Activated naive CD4-positive, alpha-beta T cell (primary cell): ENCODE measurements around the gene BPIFB4.
"Not testable (repeated sequence)": the region's sequence is repeated elsewhere in the genome, so short reads cannot be mapped to it uniquely, and the experiment has no call there.

Source experiments
- DNase-seq, 4 experiments: peaks; one replicate each; lab custom pipeline; 2025; lab: John Stamatoyannopoulos, UW

BPIFB4 gene

GRCh38 chr20:33119725-33120720 lies 40.6 kb downstream of the BPIFB4 start:
- DNase-seq, result no peak

DNA sequence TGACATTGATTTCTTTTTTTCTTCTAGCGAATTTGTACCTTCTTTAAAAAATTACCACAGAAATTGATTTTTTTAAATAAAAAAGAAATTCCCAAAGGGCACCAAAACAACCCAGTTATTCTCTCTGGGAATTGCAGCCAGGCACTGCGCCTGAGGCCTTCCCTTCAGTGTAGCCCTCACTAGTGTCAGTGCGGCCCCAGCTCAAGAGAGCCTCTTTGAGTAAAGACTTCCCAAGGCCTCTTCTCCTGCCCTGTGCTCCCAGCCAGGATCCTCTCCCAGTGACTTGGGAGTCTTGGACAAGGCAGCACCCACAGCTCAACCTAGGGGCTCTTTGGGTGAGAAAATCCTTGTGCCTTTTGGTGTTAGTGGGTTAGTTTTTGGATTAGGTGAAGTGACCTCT lies 41.5 kb downstream of the BPIFB4 start:
- no peak for DNase-seq

DNA sequence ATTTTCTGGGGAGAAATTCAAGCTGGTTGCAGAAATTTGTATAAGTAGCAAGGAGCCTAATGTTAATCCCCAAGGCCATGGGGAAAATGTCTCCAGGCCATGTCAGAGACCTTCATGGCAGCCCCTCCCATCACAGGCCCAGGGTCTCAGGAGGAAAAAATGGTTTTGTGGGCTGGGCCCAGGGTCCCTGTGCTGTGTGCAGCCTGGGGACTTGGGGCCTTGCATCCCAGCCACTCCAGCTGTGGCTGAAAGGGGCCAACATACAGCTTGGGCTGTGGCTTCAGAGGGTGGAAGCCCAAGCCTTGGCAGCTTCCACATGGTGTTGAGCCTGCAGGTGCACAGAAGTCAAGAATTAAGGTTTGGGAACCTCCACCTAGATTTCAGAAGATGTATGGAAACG lies 42.9 kb downstream of the BPIFB4 start:
- DNase-seq, result not testable (repeated sequence)

GRCh38 chr20:33124261-33124660 lies 44.8 kb downstream of the BPIFB4 start:
- DNase-seq, result no peak

DNA sequence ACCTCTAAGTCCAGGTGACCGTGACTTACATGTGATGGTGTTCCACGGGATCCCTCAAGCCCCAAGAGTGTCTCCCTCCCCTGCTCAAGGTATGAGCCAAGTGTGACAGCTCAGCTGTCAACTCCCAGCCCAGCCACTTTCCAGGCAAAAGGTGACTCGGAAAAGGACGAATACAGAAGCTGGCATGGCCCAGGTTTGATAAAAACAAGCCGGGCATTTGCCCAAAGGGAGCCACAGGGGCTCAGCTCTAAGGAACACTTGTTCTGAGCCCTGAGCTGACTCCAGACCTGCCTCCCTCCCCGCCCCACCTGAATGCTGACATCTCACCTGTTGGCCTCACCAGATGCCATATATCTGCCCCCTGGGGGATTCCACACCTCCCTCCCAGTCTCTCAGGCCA lies 45.6 kb downstream of the BPIFB4 start:
- no peak for DNase-seq

GRCh38 chr20:33125983-33126382 lies 46.5 kb downstream of the BPIFB4 start:
- no peak for DNase-seq

GRCh38 chr20:33127422-33128097 lies 48.1 kb downstream of the BPIFB4 start:
- no peak for DNase-seq

GRCh38 chr20:33130568-33131061 lies 51.2 kb downstream of the BPIFB4 start:
- DNase-seq, result no peak

DNA sequence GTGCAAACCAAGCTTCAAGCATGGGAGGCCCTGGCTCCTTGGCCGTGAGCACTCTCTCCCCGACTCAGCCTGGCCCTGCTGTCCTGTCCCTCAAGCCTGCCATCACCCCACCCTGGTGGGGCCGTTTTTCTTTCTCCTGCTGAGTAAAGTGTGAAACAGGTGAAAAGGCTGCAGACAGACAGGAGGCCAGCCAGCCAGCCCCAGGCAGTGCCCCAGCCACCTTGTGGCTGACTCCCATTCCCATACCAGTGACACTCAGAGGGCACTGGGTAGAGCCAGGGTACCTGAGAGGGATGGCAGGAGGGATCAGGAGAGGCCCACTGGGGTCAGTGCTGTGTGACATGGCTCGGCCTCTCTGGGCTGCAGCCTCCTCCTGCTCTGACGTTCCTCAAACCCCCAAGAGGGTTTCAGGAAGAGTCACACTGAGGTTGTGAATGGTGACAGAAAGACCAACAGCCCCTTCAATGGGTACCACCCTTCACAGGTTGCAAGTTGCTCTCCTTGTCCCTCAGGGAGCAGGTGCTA lies 52.6 kb downstream of the BPIFB4 start:
- no peak for DNase-seq

GRCh38 chr20:33132513-33133372 lies 53.3 kb downstream of the BPIFB4 start:
- no peak for DNase-seq

GRCh38 chr20:33133373-33133941 lies 54.0 kb downstream of the BPIFB4 start:
- no peak for DNase-seq

- DNase-seq, result no peak
Measured at GRCh38 chr20:33137195-33137594, 57.8 kb downstream of the BPIFB4 start.

DNA sequence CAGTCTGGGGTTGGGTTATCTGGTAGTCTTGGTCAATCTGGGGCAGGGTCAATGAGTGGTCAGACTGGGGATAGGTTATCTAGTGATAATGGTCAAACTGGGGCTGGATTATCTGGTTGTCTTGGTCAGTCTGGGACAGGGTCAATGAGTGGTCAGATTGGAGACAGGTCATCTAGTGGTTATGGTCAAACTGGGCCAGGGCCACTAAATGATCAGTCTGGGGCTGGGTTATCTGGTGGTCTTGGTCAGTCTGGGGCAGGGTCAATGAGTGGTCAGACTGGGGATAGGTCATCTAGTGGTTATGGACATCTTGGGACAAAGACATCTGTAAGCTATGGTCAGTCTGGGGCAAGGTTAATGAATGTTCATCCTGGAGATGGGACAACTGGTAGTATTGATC lies 60.0 kb downstream of the BPIFB4 start:
- no peak for DNase-seq

DNA sequence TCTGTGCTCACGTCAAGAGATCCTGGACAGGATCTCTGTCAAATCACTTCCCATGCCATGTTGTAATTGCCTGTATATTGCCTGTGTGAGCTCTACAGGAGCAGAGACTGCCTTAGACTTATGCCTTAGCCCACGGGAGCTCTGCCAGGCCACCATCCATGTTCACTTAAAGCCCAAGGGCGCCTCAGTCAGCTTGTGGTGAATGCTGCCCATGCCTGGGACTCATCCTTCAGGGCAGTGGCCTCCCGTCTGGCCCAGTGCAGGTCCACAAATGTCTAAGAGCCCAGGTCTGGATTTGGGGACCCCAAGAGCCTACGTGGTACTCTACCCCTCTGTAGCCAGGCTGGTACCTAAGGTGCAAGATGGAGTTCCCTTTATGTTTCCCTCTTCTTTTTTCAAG lies 66.1 kb downstream of the BPIFB4 start:
- DNase-seq, result no peak

- no peak for DNase-seq
Measured at GRCh38 chr20:33147299-33147698, 67.9 kb downstream of the BPIFB4 start.

DNA sequence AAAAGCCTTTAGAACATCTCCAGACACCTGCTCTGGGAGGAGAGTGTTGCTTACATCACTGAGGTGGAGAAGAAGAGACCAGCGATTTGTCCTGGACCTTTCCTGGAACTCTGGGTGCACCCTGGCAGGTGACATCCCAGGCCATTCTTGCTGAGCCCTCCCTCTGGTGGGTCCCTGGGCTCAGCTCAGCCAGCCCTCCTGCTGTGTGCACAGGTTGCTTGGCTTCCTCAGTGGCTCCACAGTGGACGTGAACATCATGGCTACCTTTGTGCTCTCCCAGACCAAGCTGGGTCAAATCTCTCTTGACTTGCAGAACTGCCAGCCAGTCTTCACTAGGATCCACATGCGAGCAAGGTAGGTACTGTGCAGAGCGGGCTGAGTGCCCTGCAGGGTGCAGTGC lies 68.6 kb downstream of the BPIFB4 start:
- DNase-seq, result no peak

DNA sequence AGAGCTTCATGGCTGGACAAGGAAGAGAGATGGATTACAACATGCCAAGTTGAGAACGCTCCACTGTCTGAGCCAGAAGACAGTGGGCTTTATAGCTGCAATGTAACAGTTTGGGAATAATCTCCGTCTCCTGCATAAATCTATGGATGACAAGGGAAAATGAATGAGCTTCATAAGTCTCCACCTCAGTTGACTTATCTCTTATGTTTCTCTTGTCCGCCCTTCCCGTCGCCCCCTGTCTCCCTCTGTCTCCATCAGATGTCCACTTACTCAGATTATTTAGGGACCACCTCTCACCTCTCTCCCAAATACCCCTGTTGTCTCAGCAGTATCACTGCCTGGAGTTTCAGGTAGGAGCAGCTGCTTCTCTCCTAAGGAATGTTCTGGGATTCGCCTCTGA lies 74.8 kb downstream of the BPIFB4 start:
- no peak for DNase-seq

GRCh38 chr20:33158637-33159385 lies 79.4 kb downstream of the BPIFB4 start:
- no peak for DNase-seq

GRCh38 chr20:33159713-33160112 lies 80.3 kb downstream of the BPIFB4 start:
- DNase-seq, result no peak

DNA sequence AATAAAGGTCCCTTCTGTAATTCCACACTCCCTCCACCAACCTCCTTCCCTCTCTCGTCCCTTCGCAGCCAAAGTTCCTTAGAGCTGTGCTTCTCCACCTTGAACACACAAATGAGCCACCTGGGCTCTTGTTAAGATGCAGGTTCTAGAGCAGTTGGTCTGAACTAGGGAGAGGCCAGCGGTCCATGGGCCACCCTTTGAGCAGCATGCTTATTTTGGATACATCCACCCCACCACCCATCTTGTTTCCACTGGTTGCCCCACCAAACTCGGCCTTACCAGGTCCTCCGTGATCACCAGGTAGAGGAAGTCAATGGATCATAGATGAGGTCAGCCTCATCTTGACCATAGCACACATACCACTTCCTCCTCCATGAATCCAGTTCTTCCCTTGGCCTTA lies 81.2 kb downstream of the BPIFB4 start:
- DNase-seq, result no peak
